Neural cell (in vitro differentiated cells): Measurements from ENCODE around the gene STARD13.

Source experiments
- CTCF ChIP-seq: fragments of 450-650 bp; IDR thresholded peaks from 2 replicates; pipeline ENCODE4 v1.5.1; 2014; ENCODE audit warnings: antibody characterized with exemption, mild to moderate bottlenecking, moderate library complexity; ENCODE audit not compliant: poor library complexity, severe bottlenecking
- EP300 ChIP-seq: fragments of 450-650 bp; conservative IDR thresholded peaks from 2 replicates; pipeline ENCODE4 v1.6.1; 2014; ENCODE audit warnings: antibody characterized with exemption, mild to moderate bottlenecking, moderate library complexity; ENCODE audit not compliant: poor library complexity, severe bottlenecking
- EZH2 ChIP-seq: fragments of 200-600, 300-800 bp; shearing (Covaris generic), sonication (generic); IDR thresholded peaks from 2 replicates; pipeline ENCODE4 v1.6.1; 2014; ENCODE audit warnings: antibody characterized with exemption, low read length, borderline replicate concordance, mild to moderate bottlenecking; ENCODE audit not compliant: insufficient read depth, poor library complexity, severe bottlenecking
- SMC3 ChIP-seq: fragments of 450-650 bp; conservative IDR thresholded peaks from 2 replicates; pipeline ENCODE4 v1.6.1; 2014; ENCODE audit warnings: antibody characterized with exemption, mild to moderate bottlenecking, moderate library complexity; ENCODE audit not compliant: poor library complexity

GRCh38 chr13:33083054-33083453 is 202.5 kb downstream of the STARD13 start:
- no peak for TF ChIP-seq CTCF
- TF ChIP-seq SMC3 = no peak
- no peak for TF ChIP-seq EZH2
- no peak for TF ChIP-seq EP300
